ENCODE measurements around the gene C19orf44.

DNA sequence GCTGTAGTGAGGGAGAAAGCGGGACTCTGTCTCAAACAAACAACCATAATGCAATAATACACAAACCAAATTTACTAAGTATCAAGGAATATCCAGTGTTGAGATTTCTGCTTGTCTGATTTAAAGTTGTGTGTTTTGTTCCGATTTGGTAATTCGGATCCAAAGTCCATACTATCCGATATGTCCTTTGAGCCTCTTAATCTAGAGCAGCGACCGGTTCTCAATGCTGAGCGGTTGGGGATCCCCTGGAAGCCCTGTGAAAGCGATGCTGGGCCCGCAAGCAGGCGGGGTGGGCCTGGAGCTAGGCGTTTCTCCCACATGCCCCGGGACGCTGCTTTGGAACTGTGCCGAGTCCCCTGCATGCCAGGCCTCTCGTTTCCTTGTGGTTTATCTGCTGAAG is 20.2 kb downstream of the C19orf44 start:
- TF ChIP-seq, protein P1, sequence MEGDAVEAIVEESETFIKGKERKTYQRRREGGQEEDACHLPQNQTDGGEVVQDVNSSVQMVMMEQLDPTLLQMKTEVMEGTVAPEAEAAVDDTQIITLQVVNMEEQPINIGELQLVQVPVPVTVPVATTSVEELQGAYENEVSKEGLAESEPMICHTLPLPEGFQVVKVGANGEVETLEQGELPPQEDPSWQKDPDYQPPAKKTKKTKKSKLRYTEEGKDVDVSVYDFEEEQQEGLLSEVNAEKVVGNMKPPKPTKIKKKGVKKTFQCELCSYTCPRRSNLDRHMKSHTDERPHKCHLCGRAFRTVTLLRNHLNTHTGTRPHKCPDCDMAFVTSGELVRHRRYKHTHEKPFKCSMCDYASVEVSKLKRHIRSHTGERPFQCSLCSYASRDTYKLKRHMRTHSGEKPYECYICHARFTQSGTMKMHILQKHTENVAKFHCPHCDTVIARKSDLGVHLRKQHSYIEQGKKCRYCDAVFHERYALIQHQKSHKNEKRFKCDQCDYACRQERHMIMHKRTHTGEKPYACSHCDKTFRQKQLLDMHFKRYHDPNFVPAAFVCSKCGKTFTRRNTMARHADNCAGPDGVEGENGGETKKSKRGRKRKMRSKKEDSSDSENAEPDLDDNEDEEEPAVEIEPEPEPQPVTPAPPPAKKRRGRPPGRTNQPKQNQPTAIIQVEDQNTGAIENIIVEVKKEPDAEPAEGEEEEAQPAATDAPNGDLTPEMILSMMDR (conservative IDR thresholded peaks at IDR 0.05) = no peak
- no peak for TF ChIP-seq ZFX (IDR thresholded peaks at IDR 0.05)

Data from C4-2B (cell line).